Measurements from ENCODE around the gene GSDME. TPM values are rescaled to one million over a fixed set of nuclear protein-coding genes. Genes with fewer than 3 reads are reported as not detected.
"Not testable (repeated sequence)": the region's sequence is repeated elsewhere in the genome, so short reads cannot be mapped to it uniquely, and the experiment has no call there.

The GSDME gene
- 1 to 10 TPM; 2.9 to 3.0 TPM for total RNA-seq

- ChIA-PET CTCF (interaction anchor here (0.9 to 1.0 kb wide), 2 partner anchors 14 to 181 kb away, joined by 3 read pairs; no protein-coding TSS in a partner anchor), POLR2A (interaction anchor here (0.5 to 1.0 kb wide), 2 partner anchors 17 to 224 kb away, joined by 3 to 4 read pairs; no protein-coding TSS in a partner anchor)
- peaks cover 30% of the 10 kb centered on the region for H3K4me1 Mint-ChIP-seq (ENCODE audit: low read depth)
- peak within 1 kb of the TSS; percentile 67 for H3K27ac Mint-ChIP-seq
- no peaks in the 10 kb centered on the region for H3K9me3 Mint-ChIP-seq (ENCODE audit: insufficient read depth)
- H3K27me3 Mint-ChIP-seq (ENCODE audit: low read depth) = peaks cover 52% of the 10 kb centered on the region
- peak; percentile 41 for DNase-seq
- peak within 1 kb of the TSS; percentile 81 for H3K4me3 Mint-ChIP-seq
- no peaks in the 10 kb centered on the region for H3K36me3 Mint-ChIP-seq (ENCODE audit: low read depth)
- ATAC-seq = peak; percentile 81
Observed at GRCh38 chr7:24757353-24758275, at the start of gene GSDME. Gene GSDME, minus strand, starts transcription at chr7:24757464. Its CDS starts 7,690 bp downstream, at chr7:24749774.

DNA sequence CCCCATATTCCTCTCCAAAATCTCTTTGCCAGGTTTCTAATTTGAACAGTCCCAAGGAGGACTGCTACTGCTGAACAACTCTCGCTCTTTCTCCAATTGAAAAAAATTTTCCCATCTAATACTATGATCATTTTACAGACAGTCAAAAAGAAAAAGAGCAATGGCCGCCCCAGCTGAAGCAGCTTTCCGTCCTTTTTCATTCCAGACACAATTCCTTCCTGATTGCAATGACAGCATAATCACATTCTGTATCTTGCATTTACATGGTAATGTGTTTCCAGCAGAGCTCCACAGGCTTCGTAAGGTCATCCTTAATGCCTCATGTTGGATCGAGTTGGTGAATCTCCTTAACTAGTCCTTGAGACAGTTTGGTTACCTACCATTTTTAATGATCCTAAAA lies 45.0 kb upstream of the GSDME start:
- ChIA-PET POLR2A (interaction anchor here (0.6 kb wide), 1 partner anchor 10 kb away, joined by 3 read pairs; no protein-coding TSS in a partner anchor), CTCF (interaction anchor here (1.8 kb wide), 1 partner anchor 10 kb away, joined by 9 read pairs; no protein-coding TSS in a partner anchor)
- Mint-ChIP-seq H3K27me3 (ENCODE audit: low read depth) (no peaks in the 10 kb centered on the region), H3K27ac (no peak overlapping the region), H3K4me1 (ENCODE audit: low read depth) (peaks cover 10% of the 10 kb centered on the region), H3K4me3 (no peak overlapping the region), H3K36me3 (ENCODE audit: low read depth) (peaks cover 63% of the 10 kb centered on the region), H3K9me3 (ENCODE audit: insufficient read depth) (peaks cover 3% of the 10 kb centered on the region)
- DNase-seq (no peak), ATAC-seq (no peak)

GRCh38 chr7:24801883-24802282 lies 44.6 kb upstream of the GSDME start:
- no peak overlapping the region for H3K4me3 Mint-ChIP-seq
- peaks cover 66% of the 10 kb centered on the region for H3K36me3 Mint-ChIP-seq (ENCODE audit: low read depth)
- POLR2A ChIA-PET = no interaction called here
- CTCF ChIA-PET = interaction anchor here (1.3 to 3.1 kb wide), 3 partner anchors 10 to 19 kb away, joined by 5 to 22 read pairs (median 9); no protein-coding TSS in a partner anchor
- no peak for DNase-seq
- peaks cover 3% of the 10 kb centered on the region for H3K9me3 Mint-ChIP-seq (ENCODE audit: insufficient read depth)
- H3K27ac Mint-ChIP-seq = no peak overlapping the region
- peaks cover 10% of the 10 kb centered on the region for H3K4me1 Mint-ChIP-seq (ENCODE audit: low read depth)
- no peaks in the 10 kb centered on the region for H3K27me3 Mint-ChIP-seq (ENCODE audit: low read depth)
- no peak for ATAC-seq

DNA sequence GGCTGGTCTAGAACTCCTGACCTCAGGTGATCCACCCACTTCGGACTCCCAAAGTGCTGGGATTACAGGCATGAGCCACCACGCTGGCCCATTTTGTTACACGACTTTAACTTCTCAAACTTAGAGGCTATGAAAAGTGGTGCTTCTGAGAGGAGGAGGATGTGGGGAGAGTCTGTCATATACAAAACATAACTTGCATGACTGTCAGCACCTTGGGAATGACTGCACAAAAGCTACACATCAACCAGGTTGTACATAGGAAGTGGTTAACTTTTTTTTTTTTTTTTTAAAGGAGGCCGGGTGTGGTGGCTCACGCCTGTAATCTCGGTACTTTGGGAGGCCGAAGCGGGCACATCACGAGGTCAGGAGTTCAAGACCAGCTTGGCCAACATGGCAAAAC lies 43.4 kb upstream of the GSDME start:
- Mint-ChIP-seq H3K4me1 (ENCODE audit: low read depth) (peaks cover 10% of the 10 kb centered on the region), H3K9me3 (ENCODE audit: insufficient read depth) (peaks cover 3% of the 10 kb centered on the region), H3K27me3 (ENCODE audit: low read depth) (no peaks in the 10 kb centered on the region), H3K4me3 (no peak overlapping the region), H3K36me3 (ENCODE audit: low read depth) (peaks cover 69% of the 10 kb centered on the region), H3K27ac (peak overlapping the region; percentile 69)
- ATAC-seq (no peak), DNase-seq (no peak)
- ChIA-PET CTCF (interaction anchor here (1.3 to 3.1 kb wide), 4 partner anchors 12 to 297 kb away, joined by 4 to 22 read pairs (median 6); no protein-coding TSS in a partner anchor), POLR2A (no interaction called here)

DNA sequence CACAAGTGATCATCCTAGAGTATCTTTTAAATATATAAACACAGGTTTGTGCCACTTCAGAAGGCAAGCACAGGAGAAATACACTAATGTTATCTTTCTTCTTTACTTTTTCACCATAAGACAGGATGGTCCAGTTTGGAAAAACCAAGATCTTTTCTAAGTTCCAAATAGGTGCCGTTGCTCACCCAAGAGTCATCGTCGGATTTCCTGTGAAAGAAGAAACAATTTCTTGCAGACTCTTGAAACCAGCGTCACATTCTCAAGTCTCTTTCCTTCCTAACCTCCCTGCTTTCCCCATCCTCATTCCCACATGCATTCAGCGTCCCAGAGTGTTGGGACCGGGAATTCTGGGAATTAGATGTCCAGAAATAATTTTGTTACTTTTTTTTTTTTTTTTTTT lies 42.8 kb upstream of the GSDME start:
- CTCF ChIA-PET = interaction anchor here (0.8 to 3.1 kb wide), 4 partner anchors 12 to 298 kb away, joined by 3 to 22 read pairs (median 6); no protein-coding TSS in a partner anchor
- POLR2A ChIA-PET = interaction anchor here (1.2 kb wide), 1 partner anchor 180 kb away, joined by 3 read pairs; the partner anchor contains the start of gene OSBPL3
- peaks cover 74% of the 10 kb centered on the region for H3K36me3 Mint-ChIP-seq (ENCODE audit: low read depth)

DNA sequence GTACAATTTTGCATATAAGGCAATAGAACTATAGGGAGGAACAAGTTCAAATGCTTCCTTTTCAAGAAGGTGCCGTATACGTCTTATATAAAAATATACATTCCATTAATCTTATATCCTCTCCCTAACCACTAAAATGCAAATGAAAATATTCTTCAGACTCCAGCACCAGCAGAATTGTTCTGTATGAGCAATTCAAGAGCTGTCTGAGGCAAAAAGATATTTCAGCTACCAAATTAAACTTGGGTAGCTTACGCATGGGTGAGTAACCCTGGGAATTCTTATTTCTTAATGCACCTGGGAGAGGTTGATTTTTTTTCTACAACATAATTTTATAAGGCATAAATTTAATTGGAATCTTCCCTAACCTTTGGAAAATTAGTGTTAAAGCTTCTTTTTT lies 42.2 kb upstream of the GSDME start:
- H3K27me3 Mint-ChIP-seq (ENCODE audit: low read depth) = no peaks in the 10 kb centered on the region
- CTCF ChIA-PET = interaction anchor here (0.8 to 3.1 kb wide), 2 partner anchors 13 to 294 kb away, joined by 3 to 22 read pairs; no protein-coding TSS in a partner anchor
- peaks cover 16% of the 10 kb centered on the region for H3K4me1 Mint-ChIP-seq (ENCODE audit: low read depth)
- no peak for ATAC-seq
- POLR2A ChIA-PET = interaction anchor here (1.2 kb wide), 1 partner anchor 181 kb away, joined by 3 read pairs; the partner anchor contains the start of gene OSBPL3
- no peak for DNase-seq
- H3K27ac Mint-ChIP-seq = no peak overlapping the region
- peaks cover 3% of the 10 kb centered on the region for H3K9me3 Mint-ChIP-seq (ENCODE audit: insufficient read depth)
- H3K36me3 Mint-ChIP-seq (ENCODE audit: low read depth) = peaks cover 76% of the 10 kb centered on the region
- H3K4me3 Mint-ChIP-seq = no peak overlapping the region

More for the DNA sequence above, 42.8 kb upstream of the GSDME start:
- Mint-ChIP-seq H3K4me3 (no peak overlapping the region), H3K9me3 (ENCODE audit: insufficient read depth) (peaks cover 3% of the 10 kb centered on the region), H3K4me1 (ENCODE audit: low read depth) (peaks cover 10% of the 10 kb centered on the region), H3K27ac (no peak overlapping the region), H3K27me3 (ENCODE audit: low read depth) (no peaks in the 10 kb centered on the region)
- ATAC-seq (no peak), DNase-seq (no peak)

DNA sequence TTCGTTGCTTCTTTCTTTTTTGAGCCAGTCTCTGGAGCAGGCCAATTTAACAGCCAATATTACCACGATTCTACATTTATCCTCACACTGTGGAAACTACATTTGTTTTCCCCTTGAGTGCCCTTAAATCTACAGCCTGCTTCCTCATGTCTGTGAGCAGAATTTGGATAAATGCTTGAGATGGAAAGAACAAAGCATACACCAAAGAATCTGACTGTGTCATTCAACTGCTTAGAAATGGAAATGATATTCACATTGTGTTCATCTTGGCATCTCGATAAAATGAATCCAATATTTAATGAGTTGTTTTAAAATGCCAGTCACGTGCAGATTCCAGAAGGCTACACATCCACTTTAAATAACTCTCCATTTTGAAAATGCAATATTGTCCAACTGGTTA lies 41.0 kb upstream of the GSDME start:
- H3K27me3 Mint-ChIP-seq (ENCODE audit: low read depth) = no peaks in the 10 kb centered on the region
- ChIA-PET POLR2A (no interaction called here), CTCF (interaction anchor here (0.9 kb wide), 1 partner anchor 14 kb away, joined by 4 read pairs; no protein-coding TSS in a partner anchor)
- H3K9me3 Mint-ChIP-seq (ENCODE audit: insufficient read depth) = peaks cover 3% of the 10 kb centered on the region
- DNase-seq (no peak), ATAC-seq (no peak)
- H3K4me3 Mint-ChIP-seq = no peak overlapping the region
- H3K4me1 Mint-ChIP-seq (ENCODE audit: low read depth) = peaks cover 25% of the 10 kb centered on the region
- H3K27ac Mint-ChIP-seq = no peak overlapping the region
- peaks cover 71% of the 10 kb centered on the region for H3K36me3 Mint-ChIP-seq (ENCODE audit: low read depth)

DNA sequence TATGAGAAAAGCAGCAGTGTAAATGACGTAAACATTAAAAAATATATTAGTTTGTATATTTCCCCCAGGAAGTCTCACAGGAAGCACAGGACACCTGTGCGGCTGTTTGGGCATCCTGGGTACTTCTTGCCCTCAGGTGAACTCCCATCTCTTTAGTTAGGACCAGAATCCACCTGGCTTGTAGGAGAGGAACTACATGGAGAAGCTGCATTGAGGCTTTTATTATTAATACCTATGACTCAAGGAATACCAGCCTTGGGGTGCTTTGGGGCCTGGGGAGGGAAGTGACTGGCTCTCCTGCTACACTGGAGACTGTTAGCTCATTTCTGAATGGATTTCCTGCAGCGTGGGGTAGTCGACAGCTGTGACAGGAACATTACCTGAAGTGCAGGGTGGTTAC lies 40.0 kb upstream of the GSDME start:
- H3K27ac Mint-ChIP-seq = no peak overlapping the region
- no peaks in the 10 kb centered on the region for H3K27me3 Mint-ChIP-seq (ENCODE audit: low read depth)
- H3K36me3 Mint-ChIP-seq (ENCODE audit: low read depth) = peaks cover 67% of the 10 kb centered on the region
- H3K9me3 Mint-ChIP-seq (ENCODE audit: insufficient read depth) = peaks cover under 1% of the 10 kb centered on the region
- ChIA-PET CTCF (interaction anchor here (0.9 kb wide), 1 partner anchor 15 kb away, joined by 4 read pairs; no protein-coding TSS in a partner anchor), POLR2A (no interaction called here)
- no peak for DNase-seq
- no peak overlapping the region for H3K4me3 Mint-ChIP-seq
- H3K4me1 Mint-ChIP-seq (ENCODE audit: low read depth) = peaks cover 25% of the 10 kb centered on the region
- ATAC-seq = no peak

DNA sequence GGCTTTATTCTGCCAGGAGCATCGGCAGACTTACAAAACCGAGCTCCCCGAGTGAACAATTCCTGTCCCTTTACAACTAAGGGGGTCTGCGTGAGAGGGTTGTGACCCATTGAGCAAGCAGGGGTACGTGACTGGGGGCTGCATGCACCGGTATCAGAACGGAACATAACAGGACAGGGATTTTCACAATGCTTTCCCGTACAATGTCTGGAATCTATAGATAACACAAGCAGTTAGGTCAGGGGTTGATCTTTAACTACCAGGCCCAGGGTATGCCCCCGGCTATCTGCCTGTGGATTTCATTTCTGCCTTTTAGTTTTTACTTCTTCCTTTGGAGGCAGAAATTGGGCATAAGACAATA lies 38.1 kb upstream of the GSDME start:
- ChIA-PET CTCF (interaction anchor here (0.6 to 1.3 kb wide), 3 partner anchors 11 to 116 kb away, joined by 3 read pairs; no protein-coding TSS in a partner anchor), POLR2A (no interaction called here)
- no peak overlapping the region for H3K4me3 Mint-ChIP-seq
- no peaks in the 10 kb centered on the region for H3K9me3 Mint-ChIP-seq (ENCODE audit: insufficient read depth)
- peaks cover 16% of the 10 kb centered on the region for H3K4me1 Mint-ChIP-seq (ENCODE audit: low read depth)
- ATAC-seq = no peak
- no peak for DNase-seq
- no peak overlapping the region for H3K27ac Mint-ChIP-seq
- H3K36me3 Mint-ChIP-seq (ENCODE audit: low read depth) = peaks cover 58% of the 10 kb centered on the region
- H3K27me3 Mint-ChIP-seq (ENCODE audit: low read depth) = no peaks in the 10 kb centered on the region

GRCh38 chr7:24794751-24795406 lies 37.6 kb upstream of the GSDME start:
- DNase-seq; ATAC-seq; POLR2A ChIA-PET; H3K27me3 Mint-ChIP-seq (ENCODE audit: low read depth); H3K4me3 Mint-ChIP-seq; H3K9me3 Mint-ChIP-seq (ENCODE audit: insufficient read depth): not testable (repeated sequence)
- CTCF ChIA-PET = interaction anchor here (0.6 to 1.3 kb wide), 4 partner anchors 11 to 117 kb away, joined by 3 read pairs; no protein-coding TSS in a partner anchor
- Mint-ChIP-seq H3K4me1 (ENCODE audit: low read depth) (peaks cover 15% of the 10 kb centered on the region), H3K27ac (peak overlapping the region; percentile 47), H3K36me3 (ENCODE audit: low read depth) (peaks cover 55% of the 10 kb centered on the region)

DNA sequence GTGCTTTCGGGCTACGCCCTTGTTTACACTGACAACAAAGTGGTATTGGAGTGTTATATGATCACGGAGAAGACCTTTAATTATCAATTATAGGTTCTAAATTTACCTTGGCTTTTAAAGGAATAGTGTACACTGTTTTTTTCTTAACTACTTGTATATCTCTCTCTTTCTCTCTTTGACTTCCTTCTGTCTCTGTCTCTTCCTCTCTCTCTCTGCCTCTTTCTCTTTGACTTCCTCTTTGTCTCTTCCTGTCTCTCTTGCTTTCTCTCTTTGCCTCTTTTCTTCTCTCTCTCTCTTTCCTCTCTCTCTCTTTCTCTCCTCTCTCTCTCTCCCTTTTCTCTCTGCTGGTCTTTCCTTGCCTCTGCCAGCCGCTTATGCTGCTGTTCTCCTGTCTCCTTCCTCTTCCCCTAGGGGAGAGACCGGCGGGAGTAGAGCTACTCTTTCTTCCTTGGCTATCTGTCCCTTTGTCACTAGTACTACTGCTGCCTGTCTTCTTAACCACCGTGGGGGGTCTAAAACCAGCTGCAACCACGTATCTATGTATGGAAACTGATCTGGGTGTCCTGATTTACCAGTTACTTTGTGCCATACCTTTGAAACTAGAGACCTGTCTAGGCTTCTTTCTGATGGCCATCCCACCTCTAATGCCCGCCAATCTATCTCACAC lies 36.9 kb upstream of the GSDME start:
- ATAC-seq = peak; percentile 49
- Mint-ChIP-seq H3K36me3 (ENCODE audit: low read depth) (peaks cover 54% of the 10 kb centered on the region), H3K4me1 (ENCODE audit: low read depth) (peaks cover 15% of the 10 kb centered on the region), H3K4me3 (no peak overlapping the region), H3K27ac (peak overlapping the region; percentile 47), H3K9me3 (ENCODE audit: insufficient read depth) (no peaks in the 10 kb centered on the region), H3K27me3 (ENCODE audit: low read depth) (no peaks in the 10 kb centered on the region)
- CTCF ChIA-PET = interaction anchor here (1.1 kb wide), 1 partner anchor 19 kb away, joined by 3 read pairs; no protein-coding TSS in a partner anchor
- POLR2A ChIA-PET = no interaction called here
- no peak for DNase-seq
